ENCODE data around the gene MPHOSPH9.

DNA sequence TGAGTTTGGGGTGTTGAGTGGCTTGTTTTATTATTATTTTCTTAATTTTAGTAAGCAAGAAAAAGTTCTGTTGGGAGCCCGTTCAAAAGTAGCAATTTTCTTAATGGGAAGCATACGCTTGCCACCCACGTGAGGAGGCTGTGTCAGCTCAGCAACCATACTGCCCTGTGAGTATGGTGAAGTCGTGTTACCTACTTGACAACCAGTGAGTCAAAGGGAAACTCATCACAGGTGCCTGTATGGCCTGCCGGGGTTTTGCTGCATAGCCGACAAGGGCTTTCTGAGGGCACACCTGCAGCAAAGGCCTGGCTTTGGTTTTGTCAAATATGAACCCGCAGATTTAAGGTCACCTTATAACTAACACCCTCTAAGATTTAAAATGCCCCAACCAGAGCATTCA, 113.1 kb downstream of the MPHOSPH9 start:
- no peak for TF ChIP-seq ZSCAN18 (CRISPR knock-in tag; IDR thresholded peaks at IDR 0.05)
- TF ChIP-seq CTCF (IDR thresholded peaks at IDR 0.05), result no peak
